Fibroblast of lung (primary cell): ENCODE measurements around the gene DAD1.

Experiments
- EZH2 ChIP-seq: IDR thresholded peaks from 2 replicates; pipeline ENCODE4 v1.5.1; 2012; ENCODE audit warnings: low read length, control low read depth, mild to moderate bottlenecking; ENCODE audit errors: missing control alignments
- TF ChIP-seq, protein P1 (sequence below), 2 donors: IDR thresholded peaks in 1 of 2; conservative IDR thresholded peaks in 1 of 2; 1 replicate in 1 of 2; 2 replicates in 1 of 2; pipeline ENCODE4 v1.5.1; 2011 to 2012; ENCODE audit warnings: low read length in 2 of 2, control low read depth in 1 of 2, inconsistent platforms in 1 of 2, low read depth in 1 of 2, mild to moderate bottlenecking in 1 of 2

GRCh38 chr14:22583994-22584393 is 5.0 kb downstream of the DAD1 start:
- TF ChIP-seq, protein P1, sequence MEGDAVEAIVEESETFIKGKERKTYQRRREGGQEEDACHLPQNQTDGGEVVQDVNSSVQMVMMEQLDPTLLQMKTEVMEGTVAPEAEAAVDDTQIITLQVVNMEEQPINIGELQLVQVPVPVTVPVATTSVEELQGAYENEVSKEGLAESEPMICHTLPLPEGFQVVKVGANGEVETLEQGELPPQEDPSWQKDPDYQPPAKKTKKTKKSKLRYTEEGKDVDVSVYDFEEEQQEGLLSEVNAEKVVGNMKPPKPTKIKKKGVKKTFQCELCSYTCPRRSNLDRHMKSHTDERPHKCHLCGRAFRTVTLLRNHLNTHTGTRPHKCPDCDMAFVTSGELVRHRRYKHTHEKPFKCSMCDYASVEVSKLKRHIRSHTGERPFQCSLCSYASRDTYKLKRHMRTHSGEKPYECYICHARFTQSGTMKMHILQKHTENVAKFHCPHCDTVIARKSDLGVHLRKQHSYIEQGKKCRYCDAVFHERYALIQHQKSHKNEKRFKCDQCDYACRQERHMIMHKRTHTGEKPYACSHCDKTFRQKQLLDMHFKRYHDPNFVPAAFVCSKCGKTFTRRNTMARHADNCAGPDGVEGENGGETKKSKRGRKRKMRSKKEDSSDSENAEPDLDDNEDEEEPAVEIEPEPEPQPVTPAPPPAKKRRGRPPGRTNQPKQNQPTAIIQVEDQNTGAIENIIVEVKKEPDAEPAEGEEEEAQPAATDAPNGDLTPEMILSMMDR (conservative IDR thresholded peaks at IDR 0.05 in 1 of 2, IDR thresholded peaks at IDR 0.05 in 1 of 2; ENCODE audit: low read depth in 1 of 2, low read length in 2 of 2): no peak
- no peak for TF ChIP-seq EZH2
